A549 treated with AZD2906 at 1 μM for 4 hours (cell line): Measurements from ENCODE around the gene ZG16. TPM values are rescaled to one million over a fixed set of nuclear protein-coding genes. Genes with fewer than 3 reads are reported as not detected.

Experiments used
- total RNA-seq: library from RNA; stranded (reverse); fragments of 200-300 nt; extraction: Qiagen RNA extraction; gene quantifications from 5 replicates; pipeline ENCODE4 v1.2.3, GENCODE V29; 2022

ZG16 gene
- not detected in 5 replicates for total RNA-seq

DNA sequence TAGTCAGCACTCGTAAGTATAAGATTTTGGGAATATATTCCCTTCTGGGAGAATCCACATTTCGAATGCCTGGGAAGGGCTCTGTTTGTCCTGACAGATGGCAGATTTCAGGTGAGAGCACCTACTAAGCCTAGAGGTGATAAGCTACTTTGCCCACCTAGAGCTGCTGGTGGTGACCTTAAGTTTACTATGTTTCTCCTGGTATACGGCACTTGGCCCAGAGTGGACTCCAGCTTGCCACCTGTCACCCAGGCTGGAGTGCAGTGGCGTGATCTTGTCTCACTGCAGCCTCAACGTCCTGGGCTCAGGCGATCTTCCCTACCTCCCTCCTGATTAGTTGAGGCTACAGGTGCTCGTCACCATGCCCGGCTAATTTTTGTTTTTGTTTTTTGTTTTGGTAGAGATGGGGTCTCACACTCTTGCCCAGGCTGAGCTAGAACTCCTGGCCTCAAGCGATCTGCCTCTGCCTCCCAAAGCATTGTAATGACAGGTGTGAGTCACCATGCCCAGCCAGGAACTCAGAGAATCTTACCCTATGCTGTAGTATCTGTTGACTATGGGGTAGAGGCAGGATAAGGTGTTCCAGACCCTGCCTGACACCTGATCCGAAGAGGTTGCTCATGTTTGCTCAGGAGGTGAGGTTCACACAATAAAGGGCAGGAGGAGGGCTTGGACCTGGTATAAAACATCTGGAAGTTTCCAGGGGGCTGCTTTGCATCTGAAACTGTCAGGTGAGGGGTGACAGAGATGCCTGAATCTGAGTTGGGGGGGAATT lies at the start of gene ZG16:
ZG16 (plus strand) TSS at position 681 of the 775 bp plus-strand sequence. CDS start 1,011 bp downstream, outside the sequence.

GRCh38 chr16:29745853-29746345 lies 32.2 kb upstream of the ZG16 start, which contains the start of gene C16orf54:
TSS of gene C16orf54 (minus strand) at chr16:29745990. CDS start at chr16:29744951, 1,039 bp downstream.

GRCh38 chr16:29790183-29790948 lies 12.3 kb downstream of the ZG16 start, which contains the start of gene KIF22:
TSS of gene KIF22 (plus strand) at chr16:29790751. CDS start at chr16:29790760, 9 bp downstream.

DNA sequence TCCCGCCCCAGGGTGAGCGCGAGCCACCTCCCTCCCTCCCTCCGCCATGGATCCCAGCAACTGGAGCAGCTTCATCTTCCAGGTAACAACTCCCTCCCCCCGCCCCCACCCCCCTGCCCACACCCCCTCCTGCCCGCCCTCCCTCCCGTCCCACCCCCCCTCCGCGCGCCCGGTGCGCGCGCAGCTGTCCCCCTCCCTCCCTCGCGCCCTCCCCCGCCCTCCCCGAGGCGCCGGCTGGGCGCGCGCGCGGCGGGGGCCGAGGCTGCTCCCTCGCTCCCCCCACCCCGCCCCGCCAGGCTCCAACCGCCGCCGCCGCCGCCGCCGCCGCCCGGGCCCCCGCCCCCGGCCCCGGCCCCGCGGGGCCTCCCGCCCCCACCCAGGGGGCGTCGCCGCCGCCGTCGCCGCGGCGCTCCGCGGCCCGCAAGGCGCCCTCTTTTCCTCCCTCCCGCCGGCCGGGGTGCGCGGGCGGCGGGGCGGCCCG lies 28.1 kb downstream of the ZG16 start, which contains the start of gene MAZ:
MAZ (plus strand) TSS at position 431 of the 481 bp plus-strand sequence. CDS start 173 bp downstream, outside the sequence.

DNA sequence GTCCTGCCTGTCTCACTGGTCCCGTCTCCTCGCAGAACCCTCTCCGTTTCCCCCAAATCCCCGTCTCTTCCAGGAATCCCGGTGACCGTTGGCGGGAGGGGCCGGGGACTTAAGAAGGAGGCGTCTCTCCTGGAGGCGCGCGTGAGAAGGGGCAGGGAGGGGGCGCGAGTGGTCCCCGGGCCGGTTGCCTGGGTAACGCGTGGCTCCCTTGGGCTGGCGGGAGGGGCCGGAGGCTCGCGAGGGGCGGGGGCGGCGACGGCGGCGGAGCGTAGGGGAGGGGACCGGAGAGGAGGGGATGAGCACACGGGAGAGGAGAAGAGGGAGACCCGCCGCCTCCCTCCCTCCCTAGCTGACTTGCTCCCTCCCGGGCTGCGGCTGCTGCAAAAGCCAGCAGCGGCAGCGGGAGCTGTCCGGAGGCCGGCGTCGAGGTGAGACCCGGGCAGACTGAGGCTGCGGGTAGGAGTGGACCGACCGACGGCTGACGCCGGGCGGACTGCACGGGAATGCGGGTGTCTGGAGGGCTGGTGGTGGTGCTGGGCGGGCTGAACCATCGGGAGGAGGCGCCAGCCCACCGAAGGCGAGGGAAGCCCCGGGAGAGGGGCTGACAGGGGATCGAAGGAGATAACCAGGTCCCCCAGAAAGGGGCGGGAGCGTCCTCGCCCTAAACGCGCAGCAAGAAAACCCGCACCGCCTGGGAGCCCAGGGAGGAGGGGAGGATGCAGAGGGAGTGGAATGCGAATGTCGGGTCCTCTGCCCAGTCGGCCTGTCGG lies 34.0 kb downstream of the ZG16 start, which contains the start of gene PRRT2:
PRRT2 (plus strand) TSS at position 298 of the 770 bp plus-strand sequence. CDS start 862 bp downstream, outside the sequence.

GRCh38 chr16:29815793-29816693 lies 38.0 kb downstream of the ZG16 start, which contains the start of gene PAGR1:
TSS of gene PAGR1 (plus strand) at chr16:29816152. CDS start at chr16:29816526, 374 bp downstream.

DNA sequence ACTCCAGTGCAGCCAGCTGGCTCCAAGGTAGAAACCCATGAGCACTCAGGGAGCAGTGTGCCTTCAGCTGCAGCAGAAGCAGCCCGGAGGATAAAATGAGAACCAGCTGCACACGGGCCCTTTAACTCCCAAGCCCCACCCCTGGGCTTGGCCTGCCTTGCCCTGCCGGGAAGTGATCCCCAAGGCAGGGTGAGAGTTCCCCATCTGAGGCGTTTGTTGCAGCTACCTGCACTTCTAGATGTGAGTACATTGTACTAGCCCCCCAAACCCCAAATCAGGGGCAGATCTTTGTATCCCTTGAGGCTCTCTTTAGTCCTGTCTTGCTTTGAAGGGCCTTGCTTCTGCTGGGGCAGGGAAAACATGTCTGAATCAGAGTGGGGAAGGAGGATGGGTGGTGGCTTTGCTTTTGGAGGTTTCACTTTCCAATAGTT lies 42.2 kb downstream of the ZG16 start, which contains the start of gene MVP:
MVP (plus strand) TSS at position 192 of the 431 bp plus-strand sequence. CDS start 10,088 bp downstream, outside the sequence.

Other genes with a start within 250 kb of the ZG16 start
- gene SPN, start 115.0 kb upstream of the ZG16 start, total RNA-seq: not detected in 5 replicates
- 0.59 to 1.2 TPM (median 0.70 TPM) in 5 replicates for gene QPRT, start 99.1 kb upstream of the ZG16 start, total RNA-seq
- not detected in 5 replicates for gene C16orf54, start 32.3 kb upstream of the ZG16 start, total RNA-seq
- gene KIF22, start 12.5 kb downstream of the ZG16 start, total RNA-seq: 79.8 to 94.5 TPM (median 88.2 TPM) in 5 replicates
- 147 to 170 TPM (median 158 TPM) in 5 replicates for gene MAZ, start 28.3 kb downstream of the ZG16 start, total RNA-seq
- gene PRRT2, start 33.9 kb downstream of the ZG16 start, total RNA-seq: 0.27 to 0.38 TPM (median 0.32 TPM) in 5 replicates
- 38.1 to 43.0 TPM (median 41.2 TPM) in 5 replicates for gene PAGR1, start 37.9 kb downstream of the ZG16 start, total RNA-seq
- gene MVP, start 42.2 kb downstream of the ZG16 start, total RNA-seq: 125 to 150 TPM (median 142 TPM) in 5 replicates
- gene CDIPT, start 85.0 kb downstream of the ZG16 start, total RNA-seq: 61.3 to 95.2 TPM (median 91.3 TPM) in 5 replicates
- gene SEZ6L2, start 121.3 kb downstream of the ZG16 start, total RNA-seq: 16.9 to 23.4 TPM (median 21.0 TPM) in 5 replicates
- gene ASPHD1, start 122.2 kb downstream of the ZG16 start, total RNA-seq: 14.6 to 28.2 TPM (median 22.7 TPM) in 5 replicates
- 10.2 to 16.4 TPM (median 14.5 TPM) in 5 replicates for gene KCTD13, start 148.0 kb downstream of the ZG16 start, total RNA-seq
- 82.6 to 101 TPM (median 99.1 TPM) in 5 replicates for gene TMEM219, start 183.8 kb downstream of the ZG16 start, total RNA-seq
- 25.2 to 31.2 TPM (median 30.1 TPM) in 5 replicates for gene TAOK2, start 195.6 kb downstream of the ZG16 start, total RNA-seq
- 14.6 to 18.0 TPM (median 15.5 TPM) in 5 replicates for gene HIRIP3, start 217.4 kb downstream of the ZG16 start, total RNA-seq
- gene INO80E, start 218.0 kb downstream of the ZG16 start, total RNA-seq: 99.1 to 113 TPM (median 102 TPM) in 5 replicates
- 1.3 to 1.9 TPM (median 1.8 TPM) in 5 replicates for gene DOC2A, start 232.8 kb downstream of the ZG16 start, total RNA-seq
- not detected in 5 replicates for gene C16orf92, start 244.9 kb downstream of the ZG16 start, total RNA-seq